ENCODE results near the gene PRR5.
A peak's percentile ranks its signal among the peaks of the same experiment; 100 is the strongest.

The PRR5 gene

GRCh38 chr22:44719586-44720368 is 17.8 kb downstream of the PRR5 start:
- DNase-seq (ENCODE audit: low read depth): no peak

DNA sequence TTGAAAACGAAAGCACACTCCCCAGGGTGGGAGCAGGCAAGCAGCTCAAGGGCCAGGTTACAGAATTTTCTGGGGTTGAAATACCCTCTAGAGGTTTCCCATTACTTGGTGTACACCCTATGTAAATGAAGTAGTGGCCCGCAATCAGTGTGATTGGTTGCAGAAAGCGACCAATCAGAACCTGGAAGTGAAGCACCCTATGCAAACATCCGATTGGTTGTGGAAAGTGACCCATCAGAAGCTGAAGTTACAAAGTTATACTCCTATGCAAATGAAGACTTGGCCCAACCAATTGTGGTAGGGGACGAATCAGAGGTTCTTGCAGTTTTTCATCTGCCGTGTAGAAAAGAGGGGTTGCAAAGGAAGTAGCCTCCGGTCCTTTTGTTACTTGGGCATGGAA is 19.2 kb downstream of the PRR5 start:
- no peak for DNase-seq (ENCODE audit: low read depth)

GRCh38 chr22:44722611-44723010 is 20.6 kb downstream of the PRR5 start:
- DNase-seq (ENCODE audit: low read depth): no peak

GRCh38 chr22:44723801-44724200 is 21.8 kb downstream of the PRR5 start:
- DNase-seq (ENCODE audit: low read depth): no peak

DNA sequence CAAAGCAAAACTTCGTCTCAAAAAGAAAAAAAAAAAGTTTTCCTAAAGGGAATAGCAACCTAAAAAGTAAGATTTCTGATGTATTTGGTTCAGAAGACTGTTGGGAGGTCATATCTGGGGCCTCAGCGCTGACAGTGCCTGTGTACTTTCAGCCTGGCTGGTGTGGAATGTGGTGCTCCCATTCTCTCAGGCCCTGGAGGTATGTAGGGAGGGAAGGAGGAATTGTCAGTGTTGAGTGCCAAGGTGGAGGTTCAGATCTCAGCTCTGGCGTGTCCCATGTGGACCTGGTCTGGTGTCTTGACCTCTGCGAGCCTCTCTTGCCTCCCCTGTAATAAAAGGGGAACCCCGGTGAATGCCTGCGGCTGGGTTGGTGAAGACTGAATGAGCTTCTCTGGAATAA is 22.4 kb downstream of the PRR5 start:
- no peak for DNase-seq (ENCODE audit: low read depth)

DNA sequence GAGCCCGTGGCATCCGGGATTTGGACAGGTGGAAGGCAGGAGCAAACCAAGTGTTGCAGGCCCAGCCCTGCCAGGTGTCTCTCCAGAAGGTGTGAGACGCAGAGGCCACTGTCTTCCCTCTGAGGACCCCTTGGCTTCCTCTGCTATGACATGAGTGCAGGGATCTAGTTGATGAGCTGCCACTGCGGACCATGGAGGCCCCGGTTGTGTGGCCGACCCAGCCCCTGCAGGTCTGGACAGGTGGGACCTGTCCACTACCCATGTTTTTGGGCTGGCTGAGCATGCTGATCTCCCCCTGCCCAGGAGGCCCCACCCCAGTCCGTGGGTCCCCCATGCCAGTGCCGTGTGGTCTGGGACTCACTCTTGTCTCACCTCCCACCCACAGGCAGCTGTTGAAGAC is 22.9 kb downstream of the PRR5 start:
- no peak for DNase-seq (ENCODE audit: low read depth)

GRCh38 chr22:44726439-44726838 is 24.4 kb downstream of the PRR5 start:
- no peak for DNase-seq (ENCODE audit: low read depth)

- DNase-seq (ENCODE audit: low read depth): no peak
Observed at GRCh38 chr22:44727148-44727547, 25.1 kb downstream of the PRR5 start.

DNA sequence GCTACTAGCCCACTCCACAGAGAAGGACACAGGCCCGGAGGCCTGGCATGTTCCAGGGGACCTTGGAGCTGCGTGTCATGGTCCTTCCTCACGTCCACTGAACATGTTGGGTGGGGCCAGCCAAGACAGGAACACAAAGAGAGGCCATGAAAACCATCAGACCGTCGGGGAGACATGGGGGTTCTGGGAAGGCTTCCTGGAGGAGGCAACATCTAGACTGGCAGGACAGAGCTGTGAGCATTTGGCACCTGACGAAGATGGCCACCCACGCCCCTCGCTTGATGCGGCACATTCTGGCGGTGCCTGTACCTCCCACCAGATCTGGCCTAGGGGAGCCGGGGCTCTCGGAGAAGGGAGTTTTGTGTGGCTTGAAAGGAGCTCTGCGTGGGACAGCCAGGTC is 25.7 kb downstream of the PRR5 start:
- DNase-seq (ENCODE audit: low read depth): no peak

DNA sequence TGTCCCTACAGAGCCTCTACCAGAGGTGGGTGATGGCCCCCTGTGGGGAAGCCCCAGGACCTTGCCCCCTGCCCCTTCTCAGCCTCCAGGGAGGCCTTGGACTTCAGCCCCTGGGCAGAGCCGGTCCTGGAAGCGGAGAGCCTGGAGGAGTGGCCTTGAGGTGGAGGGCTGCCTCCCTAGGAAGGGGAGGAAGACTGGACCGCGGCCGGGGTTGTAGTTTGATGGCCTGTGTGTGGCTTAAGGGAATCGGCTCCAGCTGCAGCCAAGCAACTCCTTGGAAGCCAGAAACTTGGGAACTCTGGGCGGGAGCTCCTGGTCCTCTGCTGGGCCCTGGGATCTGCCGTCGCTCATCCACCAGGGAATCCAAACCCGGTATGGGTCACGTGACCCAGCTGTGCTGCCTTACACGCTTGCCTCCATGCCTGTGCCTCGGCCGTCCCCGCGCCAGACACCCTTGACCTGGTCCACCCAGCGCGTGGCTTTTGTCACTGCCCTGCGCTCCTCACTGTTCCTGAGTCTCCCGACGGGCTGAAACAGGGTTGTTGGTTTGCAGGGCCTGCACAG is 26.8 kb downstream of the PRR5 start:
- DNase-seq (ENCODE audit: low read depth): no peak

DNA sequence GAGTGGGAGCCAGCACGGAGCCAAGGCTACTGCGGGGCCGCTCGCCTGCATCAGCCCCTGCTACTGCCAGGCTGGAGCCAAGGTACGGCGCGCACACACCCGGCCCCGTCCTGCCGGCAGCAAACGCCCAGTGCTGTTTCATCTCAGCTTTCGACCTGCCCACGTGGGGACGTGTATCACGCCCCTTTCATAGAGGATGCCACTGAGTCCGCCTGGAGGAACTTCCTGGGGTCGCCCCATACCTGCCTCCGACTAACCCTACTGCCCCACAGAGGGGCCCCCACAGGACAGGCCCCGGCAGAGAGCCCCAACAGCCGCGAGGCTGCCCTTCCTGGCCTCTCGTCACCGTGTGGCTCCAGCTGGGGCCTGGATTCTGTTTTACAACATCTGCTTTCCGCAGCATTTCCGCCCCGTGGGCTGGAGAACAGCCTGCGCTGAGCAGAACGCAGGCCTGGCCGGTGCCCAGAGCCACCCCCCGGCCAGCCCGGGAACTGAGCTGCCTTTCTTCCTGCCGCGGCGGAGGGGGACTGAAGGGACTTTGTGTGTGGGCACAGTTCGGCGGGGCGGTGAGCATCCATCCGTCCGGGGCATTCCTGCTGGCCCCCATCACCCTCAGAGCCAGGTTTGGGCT is 27.5 kb downstream of the PRR5 start:
- peak; percentile 42 for DNase-seq (ENCODE audit: low read depth)

DNA sequence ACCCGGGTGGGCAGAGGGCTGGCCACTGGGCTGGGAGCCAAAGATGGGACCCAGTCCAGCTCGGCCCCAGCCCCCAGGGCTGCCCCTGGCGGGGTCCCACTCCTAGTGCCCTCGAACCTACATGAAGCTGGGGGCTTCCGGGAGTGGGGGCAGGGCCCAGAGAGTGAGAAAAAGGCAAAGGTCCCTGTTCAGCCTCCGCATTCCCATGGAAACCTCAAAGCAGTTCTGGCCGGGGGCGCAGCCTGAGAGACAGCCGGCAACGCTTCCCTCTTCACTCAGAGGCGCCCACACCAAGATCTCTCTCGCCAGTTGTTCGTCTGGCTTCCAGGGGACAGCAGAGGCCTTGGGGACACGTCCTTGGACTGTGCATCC is 28.0 kb downstream of the PRR5 start:
- DNase-seq (ENCODE audit: low read depth): no peak

DNA sequence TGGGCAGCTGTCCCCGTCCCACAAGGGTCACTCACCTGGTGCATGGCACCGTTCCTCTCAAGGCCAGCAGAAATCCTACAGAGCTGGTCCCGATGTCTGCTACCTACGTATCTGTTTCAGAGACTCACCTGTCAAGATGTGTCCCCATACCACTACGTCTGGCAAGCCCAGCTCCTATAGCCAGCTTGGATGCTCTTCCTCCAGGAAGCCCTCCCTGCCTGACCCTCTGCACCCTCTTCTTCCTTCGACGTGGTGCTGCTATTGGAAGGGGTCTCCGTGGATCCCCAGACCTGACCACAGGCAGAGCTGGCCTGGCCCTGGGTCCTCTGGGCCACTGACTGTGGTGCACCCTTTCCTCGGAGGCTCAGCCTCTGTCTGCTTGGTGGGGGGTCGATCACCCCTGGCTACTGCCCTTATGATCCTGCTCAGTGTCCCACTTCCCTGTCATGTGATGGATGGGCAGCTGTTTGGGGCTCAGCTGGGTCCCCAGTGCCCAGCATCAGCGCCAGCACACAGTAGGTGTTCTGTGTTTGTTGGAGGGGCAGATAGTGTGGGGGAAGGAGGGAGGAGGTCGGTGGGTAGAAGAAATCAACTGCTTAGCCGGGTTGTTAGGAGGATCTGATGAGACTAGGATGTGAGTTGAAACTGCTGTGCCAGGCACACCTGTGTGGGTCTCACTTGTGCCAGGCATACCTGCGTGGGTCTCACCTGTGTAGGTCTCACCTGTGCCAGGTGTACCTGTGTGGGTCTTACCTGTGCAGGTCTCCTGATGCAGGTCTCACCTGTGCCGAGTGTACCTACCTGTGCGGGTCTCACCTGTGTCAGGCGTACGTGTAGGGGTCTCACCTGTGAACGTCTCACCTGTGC is 28.7 kb downstream of the PRR5 start:
- no peak for DNase-seq (ENCODE audit: low read depth)

- DNase-seq (ENCODE audit: low read depth): no peak
Observed at GRCh38 chr22:44731357-44731970, 29.5 kb downstream of the PRR5 start.

GRCh38 chr22:44732017-44732561 is 30.1 kb downstream of the PRR5 start:
- no peak for DNase-seq (ENCODE audit: low read depth)

- no peak for DNase-seq (ENCODE audit: low read depth)
Observed at GRCh38 chr22:44732661-44733060, 30.7 kb downstream of the PRR5 start.

- no peak for DNase-seq (ENCODE audit: low read depth)
Observed at GRCh38 chr22:44733426-44734106, 31.6 kb downstream of the PRR5 start.

DNA sequence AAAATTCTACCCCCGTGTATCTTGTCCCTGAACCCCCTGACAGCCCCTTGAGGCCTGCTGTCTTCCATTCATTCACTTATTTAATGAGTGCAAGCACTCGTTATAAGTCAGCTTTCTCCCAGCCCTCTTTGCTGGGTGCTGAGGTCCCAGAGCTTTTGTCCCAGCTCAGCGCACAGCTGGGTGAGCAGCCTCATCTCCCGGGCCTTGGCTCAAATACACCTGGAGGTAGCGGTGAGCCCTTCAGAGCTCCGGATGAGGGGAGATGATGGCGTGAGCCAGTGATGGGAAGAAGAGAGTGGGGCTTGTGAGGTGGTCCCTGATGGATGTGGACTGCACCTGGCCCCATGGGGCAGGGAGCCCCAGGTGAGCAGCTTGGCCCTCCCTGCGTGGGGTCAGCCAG is 32.3 kb downstream of the PRR5 start:
- DNase-seq (ENCODE audit: low read depth): no peak

- DNase-seq (ENCODE audit: low read depth): no peak
Observed at GRCh38 chr22:44734801-44735517, 33.0 kb downstream of the PRR5 start.

Measured in GM04504 (cell line).